HG02588 (cell line): ENCODE results near the gene TMEM38B.

Experiments
- ATAC-seq: cut with Tn5 transposase; IDR thresholded peaks from one replicate; pipeline ENCODE4 v1.9.1; 2021; ENCODE audit warnings: mild to moderate bottlenecking, moderate library complexity; ENCODE audit not compliant: unreplicated experiment

Gene TMEM38B, protein sequence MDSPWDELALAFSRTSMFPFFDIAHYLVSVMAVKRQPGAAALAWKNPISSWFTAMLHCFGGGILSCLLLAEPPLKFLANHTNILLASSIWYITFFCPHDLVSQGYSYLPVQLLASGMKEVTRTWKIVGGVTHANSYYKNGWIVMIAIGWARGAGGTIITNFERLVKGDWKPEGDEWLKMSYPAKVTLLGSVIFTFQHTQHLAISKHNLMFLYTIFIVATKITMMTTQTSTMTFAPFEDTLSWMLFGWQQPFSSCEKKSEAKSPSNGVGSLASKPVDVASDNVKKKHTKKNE

DNA sequence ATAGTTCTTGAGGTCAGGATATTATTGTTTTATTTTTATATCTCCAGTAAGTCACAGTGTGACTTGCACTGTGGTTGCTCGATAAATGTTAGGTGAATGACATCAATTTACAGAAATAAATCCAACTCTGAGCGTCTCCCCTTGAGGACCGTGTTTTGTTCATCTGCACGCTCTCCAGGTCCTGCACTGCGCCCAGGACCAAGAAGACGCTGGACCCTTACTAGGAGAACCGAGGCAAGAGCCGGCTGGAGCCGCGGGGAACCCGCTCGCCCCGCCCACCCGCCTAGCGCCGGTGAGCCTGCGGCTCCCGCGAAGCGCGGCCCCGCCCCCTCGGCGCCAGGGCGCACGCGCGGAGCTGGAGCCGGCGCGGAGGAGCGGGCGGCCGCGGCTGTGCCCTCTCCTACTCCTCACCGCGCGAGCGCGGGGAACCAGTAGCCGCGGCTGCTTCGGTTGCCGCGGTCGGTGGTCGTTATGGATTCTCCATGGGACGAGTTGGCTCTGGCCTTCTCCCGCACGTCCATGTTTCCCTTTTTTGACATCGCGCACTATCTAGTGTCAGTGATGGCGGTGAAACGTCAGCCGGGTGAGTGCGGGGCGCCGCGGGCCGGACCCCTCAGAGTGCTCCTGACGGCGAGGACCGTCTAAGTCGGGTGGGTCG lies at the start of gene TMEM38B:
Gene TMEM38B, plus strand, starts transcription at position 352 of the 658 bp plus-strand sequence. Its CDS starts 120 bp downstream, at position 472.
- peak; percentile 83 for ATAC-seq

DNA sequence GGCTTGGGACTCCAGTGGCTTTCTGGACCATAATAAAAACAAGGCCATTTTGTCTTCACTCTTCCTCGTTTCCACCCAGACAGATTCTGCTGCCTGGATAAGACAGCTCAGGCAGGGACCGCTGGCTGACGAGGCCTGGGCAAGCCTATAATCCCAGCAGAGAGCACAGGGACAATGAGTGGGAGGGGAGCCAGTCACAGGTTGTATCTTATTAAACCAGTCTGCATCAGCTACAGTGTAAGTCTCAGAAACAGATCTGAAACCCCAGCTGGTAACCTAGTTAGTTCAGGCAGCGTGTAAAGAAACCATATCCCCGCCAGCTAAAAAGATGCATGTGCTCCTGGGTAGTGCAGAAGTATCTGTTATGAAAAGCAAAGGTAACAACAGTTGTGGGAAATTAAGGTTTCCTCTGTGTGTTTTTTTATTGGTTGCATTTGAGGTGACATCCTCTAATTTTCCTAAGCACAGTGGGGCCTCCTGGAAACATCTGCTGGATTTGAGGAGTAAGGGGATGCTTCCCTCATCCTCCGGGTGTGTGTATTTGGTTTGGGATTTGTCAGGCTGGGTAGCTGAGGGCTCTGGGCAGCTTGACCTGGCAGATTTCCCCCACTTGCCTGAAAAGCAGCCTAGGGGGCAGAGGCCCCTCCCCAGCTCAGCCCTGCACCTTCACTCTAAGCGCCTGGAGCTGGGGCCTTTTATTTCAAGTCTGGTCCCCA lies 47.3 kb upstream of the TMEM38B start:
- no peak for ATAC-seq

DNA sequence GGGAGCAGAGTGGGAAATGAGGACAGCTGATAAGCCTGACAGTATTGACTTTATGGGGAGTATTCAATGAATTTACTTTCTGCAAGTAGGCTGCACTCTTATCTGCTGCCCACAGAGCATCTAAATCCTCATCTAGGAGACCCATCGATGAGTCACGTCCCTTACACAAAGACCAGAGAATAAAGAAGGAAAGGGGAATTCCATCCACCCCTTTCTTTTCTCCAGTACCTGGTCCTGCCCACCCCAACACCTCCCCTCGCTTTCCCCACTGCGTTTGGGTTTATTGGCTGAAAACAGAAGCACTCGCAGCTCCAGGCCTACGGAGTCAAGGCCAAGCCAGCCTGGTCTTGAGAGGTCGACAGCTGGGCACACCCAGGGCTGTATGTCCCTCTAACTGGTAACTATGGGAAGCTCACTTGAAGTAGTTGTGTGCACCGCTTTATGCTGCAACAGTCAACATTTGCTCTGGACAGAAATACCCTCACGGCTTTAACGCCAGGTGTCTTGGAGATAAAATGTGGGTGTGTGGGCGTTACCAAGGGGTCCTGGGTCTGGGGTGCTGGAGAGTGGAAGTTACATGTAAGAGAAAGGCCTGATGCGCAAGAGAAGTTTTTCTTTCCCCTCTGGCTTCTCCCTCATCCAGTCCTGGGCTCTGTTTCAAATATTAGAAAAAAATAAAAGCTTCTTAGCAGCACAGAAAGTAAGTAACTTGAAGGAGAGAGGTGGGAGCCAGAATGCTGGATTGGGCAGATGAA lies 46.6 kb upstream of the TMEM38B start:
- no peak for ATAC-seq

DNA sequence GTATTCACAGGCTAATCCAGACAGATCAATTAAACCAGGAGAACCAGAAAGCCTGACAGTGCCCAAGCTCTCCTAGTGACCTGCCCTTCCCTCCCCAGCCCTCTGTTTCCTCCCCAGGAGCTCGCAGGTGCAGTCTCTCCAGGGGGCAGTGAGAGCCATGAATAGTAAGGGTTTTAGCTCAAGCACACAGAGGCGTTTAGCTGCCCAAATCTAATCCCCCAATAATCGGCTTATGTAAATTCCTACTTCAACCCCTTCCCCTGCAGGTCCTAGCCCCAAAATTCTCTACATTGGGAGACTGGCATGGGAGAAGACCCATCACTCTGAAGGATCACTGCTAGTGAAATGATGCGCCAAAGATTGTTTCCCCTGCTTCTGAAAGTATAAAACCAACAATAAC lies 42.5 kb upstream of the TMEM38B start:
- no peak for ATAC-seq

DNA sequence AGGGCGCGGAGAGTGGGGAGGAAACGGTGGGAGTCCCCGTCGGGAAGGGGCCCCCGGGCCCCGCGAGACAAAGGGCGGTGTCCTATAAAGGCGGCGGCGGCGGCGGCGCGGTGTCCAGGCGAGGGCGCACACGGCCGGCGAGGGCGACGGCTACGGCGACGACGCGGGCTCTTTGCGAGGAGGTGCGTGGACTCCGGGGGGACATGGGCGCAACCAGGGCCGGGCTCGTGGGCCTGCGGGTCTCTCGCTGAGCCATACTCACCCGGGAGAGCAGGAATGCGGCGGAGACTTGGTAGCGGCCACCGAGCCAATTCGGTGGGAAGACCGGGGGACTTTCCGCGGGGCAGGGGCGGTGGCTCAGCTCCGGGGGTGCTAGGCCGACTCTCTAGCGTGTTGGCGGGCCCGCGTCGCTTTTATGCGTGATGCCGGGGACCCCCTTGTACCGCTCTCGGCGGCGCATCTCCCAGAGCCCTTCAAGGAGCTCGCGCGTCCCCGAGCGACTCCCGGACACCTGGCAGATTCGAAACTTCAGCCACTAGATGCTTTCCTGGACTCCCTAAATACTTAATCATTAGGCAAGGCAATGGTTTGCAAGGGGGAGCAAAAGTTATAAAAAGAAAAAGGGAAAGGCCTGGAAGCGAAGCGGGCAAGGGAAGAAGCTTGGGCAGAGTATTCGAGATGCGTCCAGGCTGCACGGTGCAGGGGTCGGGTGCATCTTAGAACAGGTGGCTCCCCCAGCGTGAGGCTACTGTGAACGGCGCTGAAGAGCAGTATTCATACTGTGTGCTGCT lies 38.0 kb upstream of the TMEM38B start:
- peak; percentile 73 for ATAC-seq

DNA sequence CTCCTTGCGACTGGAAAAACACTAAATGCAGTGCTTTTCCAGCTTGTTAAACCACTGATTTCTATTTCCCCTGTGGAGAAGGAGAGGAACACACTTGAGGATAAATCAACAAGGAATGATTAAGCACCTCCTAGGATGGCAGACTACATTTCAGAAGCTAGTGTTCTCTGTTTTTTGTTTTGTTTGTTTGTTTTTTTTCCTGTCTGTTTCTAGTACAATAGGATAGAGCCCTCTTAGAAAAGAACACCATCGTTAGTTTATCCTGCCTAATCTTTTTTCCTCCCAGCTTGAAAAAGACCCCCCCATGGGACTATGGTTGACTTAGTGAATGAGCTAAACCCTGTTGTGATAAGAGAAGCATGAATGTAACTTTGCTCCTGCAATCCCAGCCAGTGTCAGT lies 36.0 kb upstream of the TMEM38B start:
- no peak for ATAC-seq

DNA sequence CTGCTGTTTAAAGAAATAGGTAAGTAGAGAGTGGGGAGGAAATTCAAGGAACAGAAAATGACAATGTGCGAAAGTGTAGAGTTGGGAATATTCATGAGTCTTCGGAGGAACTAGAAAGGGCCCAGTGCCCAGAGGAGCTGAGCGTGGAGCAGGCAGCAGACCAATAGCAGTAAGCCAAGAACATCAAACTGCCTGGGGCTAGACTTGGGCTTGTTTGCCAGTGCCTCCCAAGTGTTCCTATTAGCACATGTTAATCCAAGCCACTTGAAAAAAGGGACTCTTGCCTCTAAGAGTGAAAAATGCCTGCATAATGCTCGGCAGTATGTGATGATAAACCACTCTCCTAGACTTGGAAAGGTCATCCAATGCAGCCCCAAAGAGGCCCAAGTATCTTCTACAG lies 33.3 kb upstream of the TMEM38B start:
- ATAC-seq, result no peak

DNA sequence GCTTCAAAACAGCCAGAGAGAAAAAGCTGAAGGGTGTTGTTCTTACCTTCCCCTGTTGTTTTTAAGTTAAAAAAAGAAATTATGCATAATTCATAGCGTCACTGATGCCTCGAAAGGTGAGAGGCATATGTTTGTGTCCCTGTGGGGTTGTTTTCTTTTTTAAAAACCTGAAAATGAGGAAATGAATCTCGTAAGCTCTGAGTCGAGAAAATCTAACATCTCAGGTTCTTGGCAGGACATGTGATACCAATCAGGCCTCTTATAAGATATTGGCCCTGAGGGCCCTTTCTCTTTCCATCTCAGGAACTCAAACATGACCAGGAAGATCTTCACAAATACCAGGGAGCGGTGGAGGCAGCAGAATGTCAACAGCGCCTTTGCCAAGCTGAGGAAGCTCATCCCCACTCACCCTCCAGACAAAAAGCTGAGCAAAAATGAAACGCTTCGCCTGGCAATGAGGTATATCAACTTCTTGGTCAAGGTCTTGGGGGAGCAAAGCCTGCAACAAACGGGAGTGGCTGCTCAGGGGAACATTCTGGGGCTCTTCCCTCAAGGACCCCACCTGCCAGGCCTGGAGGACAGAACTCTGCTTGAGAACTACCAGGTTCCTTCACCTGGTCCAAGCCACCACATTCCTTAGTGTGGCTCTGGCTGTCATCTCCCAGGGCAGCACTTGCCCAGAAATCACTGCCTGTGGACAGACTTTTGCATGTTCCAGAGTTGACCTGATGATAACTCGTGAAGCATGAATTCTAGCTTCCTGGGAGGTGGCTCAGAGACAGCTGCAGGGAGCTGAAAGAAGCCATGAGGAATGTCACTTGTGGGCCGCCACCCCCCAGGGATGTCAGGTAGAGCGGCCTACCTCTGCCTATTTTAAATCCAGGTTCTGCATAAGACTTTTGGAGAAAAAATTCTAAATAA lies 31.9 kb upstream of the TMEM38B start, which contains the start of gene TAL2:
Gene TAL2, plus strand, starts transcription at position 274 of the 921 bp plus-strand sequence. Its CDS starts 40 bp downstream, at position 314.
- peak; percentile 88 for ATAC-seq

DNA sequence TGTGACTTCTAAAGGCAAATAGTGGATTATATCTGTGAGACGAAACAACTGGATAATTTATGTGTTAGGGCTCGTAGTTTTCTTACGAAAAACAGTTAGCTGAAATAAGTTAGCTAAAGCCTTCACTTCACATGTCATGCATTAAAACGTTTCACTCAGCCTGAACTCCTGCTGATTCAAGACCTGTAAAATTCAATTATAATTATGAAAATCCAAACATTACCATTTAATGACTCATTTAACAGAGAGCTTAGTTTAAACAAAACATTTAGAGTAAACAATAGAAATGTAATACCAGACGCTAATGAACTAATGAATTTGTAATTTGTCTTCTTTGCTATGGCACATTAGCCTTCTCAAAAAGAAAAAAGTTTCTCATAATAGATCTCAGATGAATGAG lies 30.4 kb upstream of the TMEM38B start:
- no peak for ATAC-seq

DNA sequence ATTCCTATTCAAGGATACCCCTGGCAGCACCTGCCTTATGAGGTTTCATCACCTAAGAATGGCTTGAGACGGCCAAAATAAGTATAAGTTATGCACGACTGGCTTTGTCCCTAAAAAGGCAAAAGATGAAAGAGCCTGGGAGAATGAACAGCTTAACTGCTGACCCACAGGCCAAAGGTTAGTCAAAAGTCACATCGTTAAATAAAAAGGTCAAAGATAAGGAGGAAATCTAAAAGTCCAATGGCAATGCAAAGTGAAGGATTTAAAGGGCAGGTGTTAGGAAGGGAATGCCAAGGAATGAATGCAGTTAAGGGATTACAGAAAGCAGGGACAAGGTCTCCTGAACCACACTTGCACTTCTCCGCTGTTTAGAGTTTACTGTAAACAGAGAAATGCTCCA lies 26.5 kb upstream of the TMEM38B start:
- ATAC-seq, result no peak

DNA sequence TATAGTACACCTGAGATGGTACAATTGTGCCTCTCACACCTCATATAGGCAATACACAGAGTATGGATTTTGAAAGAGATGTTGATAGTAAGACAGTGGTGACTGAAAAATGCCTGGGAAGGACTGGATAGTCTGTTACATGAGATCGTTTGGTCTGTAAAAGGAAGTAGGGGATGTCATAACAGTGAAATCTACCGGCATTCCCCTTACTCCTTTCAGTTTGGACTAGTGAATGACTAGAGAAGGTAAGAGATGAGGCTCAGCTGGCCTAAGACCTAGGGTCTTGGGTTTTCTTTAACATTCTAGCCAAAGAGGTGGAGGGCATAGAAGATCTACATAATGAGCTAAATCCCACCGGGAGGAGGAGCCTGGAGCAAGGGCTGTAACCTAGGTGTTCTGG lies 24.0 kb upstream of the TMEM38B start:
- no peak for ATAC-seq

DNA sequence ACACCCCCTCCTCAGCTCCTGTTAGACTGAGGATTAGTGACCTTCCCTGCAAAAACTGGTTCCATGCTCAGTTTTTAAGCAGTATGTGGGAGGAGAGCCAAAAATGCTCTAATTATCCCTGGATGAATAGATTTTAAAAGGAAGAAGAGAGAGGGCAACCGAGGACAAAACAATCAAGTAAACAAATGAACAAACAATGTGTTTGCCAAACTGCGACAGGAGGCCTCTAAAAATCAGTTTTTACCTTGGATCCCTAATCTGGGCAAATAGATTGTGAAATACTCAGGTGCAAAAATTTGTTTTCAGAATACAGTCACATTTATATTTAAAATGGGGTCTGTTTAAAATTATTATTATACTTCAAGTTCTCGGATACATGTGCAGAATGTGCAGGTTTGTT lies 23.6 kb upstream of the TMEM38B start:
- ATAC-seq, result no peak

DNA sequence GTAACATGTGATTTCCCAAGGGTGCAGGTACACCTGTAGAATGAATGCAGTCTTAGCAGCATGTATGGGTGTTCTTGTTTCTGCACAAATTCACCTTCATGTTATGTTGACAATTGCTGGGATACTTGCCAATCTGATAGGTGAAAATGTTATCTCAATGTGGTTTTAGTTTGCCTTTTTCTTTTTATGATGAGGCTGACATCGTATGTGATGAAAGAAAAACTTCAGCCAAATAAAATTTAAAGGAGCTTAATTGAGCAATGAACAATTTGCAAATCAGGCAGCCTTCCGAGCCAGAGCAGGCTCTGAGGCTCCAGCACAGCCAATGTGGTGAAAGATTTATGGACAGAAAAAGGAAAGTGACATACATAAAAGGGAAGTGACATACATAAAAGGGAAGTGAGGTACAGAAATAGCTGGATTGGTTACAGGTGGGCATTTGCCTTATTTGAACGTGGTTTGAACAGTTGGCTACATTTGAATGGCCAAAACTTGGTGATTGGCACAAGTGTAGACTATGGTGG lies 21.6 kb upstream of the TMEM38B start:
- peak; percentile 66 for ATAC-seq

DNA sequence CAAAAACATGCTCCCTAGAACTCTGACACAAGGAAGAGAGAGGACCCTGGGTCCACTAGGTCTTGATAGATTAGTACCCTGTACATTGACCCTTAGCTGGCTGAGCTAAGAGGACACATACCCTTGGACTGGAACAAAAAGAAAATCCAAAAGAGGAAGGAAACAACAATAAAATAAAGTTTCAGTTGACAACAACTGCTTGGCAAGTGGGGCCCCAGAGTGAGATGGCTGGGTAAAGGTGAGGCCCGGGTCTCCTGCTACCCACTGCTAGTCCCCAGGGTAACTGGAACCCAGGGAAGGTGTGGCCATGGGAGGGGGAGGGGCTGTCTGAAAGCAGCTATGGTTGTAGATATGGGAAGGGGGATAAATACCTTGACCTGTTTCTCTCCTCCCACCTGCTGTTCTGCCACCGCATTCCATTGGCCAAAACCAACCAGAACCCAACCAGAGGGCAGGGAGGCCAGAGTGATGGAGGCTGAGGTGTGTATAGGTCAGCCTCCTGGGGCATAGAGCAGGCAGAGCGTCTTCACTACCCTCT lies 20.4 kb upstream of the TMEM38B start:
- ATAC-seq, result no peak

DNA sequence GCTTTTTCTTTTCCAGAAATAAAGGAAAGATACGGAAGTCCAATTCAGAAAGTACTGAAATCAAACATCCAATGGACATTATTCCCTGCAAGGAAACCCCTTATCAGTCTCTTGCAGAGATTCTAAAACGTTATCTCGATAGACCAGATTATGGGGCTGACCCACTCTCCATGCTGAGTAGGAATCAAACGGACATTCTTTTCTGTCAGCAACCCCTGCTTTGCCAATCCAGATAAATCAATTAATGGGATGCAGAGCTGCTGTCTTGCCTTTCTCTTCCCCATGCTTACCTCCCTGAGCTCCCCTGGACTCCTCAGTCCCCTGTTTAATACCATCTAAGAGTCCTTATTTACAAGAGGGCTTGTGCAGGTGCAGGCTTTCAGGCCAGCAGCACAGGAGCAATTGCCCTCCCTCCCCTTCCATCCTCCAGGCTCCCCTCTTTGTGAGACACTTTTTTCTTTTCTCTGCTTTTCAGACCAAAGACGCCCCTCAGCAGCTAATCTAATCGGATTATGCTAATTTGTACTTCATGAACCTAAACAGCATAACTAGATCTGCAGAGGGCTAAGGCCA lies 17.9 kb upstream of the TMEM38B start:
- no peak for ATAC-seq

DNA sequence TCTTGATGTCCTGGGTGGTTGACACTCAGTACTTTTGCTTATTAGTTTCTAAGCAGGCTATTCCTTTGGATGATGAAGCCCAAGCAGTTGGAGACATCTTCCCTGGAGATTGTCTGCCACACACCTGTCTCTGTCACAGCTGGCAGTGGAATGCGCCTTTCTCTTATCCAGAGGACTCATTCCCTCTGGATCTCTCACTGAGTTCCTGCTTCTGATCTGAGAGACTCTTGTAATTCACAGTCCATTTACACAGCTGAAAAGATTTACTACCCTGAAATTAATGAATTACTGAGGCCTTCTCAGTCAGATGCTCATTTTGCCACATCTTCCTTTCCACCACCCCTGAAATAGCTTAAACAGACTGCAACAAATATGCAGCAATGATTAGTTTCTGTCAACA lies 16.2 kb upstream of the TMEM38B start:
- no peak for ATAC-seq

DNA sequence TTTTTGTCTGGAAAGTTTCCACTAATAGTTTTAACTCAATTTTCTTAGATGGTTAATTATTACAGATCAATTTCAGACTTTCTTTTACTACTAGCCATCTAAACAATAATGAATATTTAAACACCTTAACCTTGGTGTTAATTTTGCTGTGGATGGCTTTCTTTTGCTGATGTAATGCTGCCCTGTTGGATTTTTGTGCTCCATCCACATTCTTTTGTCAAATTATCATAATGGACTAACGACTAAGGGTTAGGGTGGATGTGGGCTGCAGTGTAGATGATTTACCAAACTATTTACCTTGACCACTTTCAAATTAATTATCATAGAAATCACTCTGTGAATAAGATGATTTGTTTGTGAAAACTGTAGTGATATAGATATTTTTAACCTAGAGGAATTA lies 15.6 kb upstream of the TMEM38B start:
- ATAC-seq, result no peak

DNA sequence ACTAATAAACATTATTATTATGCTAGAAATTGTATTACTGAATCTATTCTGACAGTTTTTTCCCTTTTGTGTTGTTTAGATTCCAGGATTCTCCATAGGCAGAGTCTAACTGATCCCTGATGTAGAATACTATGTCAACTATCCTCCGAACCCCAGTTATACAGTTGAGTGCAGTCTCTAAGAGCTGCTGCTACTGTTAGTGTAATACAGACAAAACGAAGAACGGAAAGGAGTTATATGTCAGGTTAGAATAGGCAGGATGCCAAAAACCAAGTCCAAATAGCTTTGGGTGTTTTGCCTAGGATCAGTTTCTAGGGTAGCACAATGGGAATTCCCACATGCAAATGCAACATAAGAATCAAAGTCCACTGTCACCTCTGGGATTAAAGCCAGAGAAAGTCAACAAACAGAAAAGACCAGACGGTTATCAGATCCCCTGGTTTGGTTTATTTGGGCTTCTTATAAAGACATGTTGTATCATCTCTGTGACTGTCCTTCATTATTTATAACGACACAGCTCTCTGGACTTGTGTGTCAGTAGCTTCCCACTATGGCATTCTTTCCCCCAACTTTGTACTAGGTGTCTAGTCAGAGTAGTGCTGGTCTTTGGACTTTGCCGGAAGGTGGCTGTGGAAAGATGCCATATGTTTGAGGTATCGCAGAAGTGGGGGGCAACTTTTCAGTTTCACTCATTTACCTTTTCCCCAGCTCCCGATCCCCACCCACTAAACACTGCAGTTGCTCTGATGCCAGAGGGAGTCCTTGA lies 14.9 kb upstream of the TMEM38B start:
- no peak for ATAC-seq
